GM06990 (cell line): ENCODE data around the gene TNP2.
"Not testable (repeated sequence)": the region's sequence is repeated elsewhere in the genome, so short reads cannot be mapped to it uniquely, and the experiment has no call there.

Experiments used
- DNase-seq: peaks from one replicate; pipeline ENCODE4 v3.0.0-alpha.2; 2011; ENCODE audit not compliant: insufficient read length; ENCODE audit errors: extremely low read depth
- H3K27me3 ChIP-seq: replicated peaks from 2 replicates; pipeline ENCODE4 v1.6.0; 2011; ENCODE audit warnings: low read length; ENCODE audit not compliant: control insufficient read depth, insufficient read depth
- H3K36me3 ChIP-seq: 2 replicates; pipeline ENCODE4 v1.5.1; 2011; ENCODE audit warnings: low read length; ENCODE audit not compliant: control insufficient read depth, insufficient read depth
- H3K4me3 ChIP-seq: replicated peaks from 2 replicates; pipeline ENCODE4 v1.5.1; 2011; ENCODE audit warnings: low read depth, mild to moderate bottlenecking, control low read depth, low read length
- CTCF ChIP-seq: IDR thresholded peaks from 2 replicates; pipeline ENCODE4 v1.5.1; 2011; ENCODE audit warnings: low read length, control low read depth, mild to moderate bottlenecking, inconsistent platforms; ENCODE audit not compliant: insufficient read depth, poor library complexity, severe bottlenecking

TNP2 gene

GRCh38 chr16:11292076-11292748 lies 23.1 kb upstream of the TNP2 start:
- Histone ChIP-seq H3K27me3 (no peaks in the 10 kb centered on the region), H3K4me3 (no peak overlapping the region), H3K36me3 (no peaks in the 10 kb centered on the region)
- DNase-seq, result no peak
- no peak for TF ChIP-seq CTCF

- no peak for DNase-seq
- TF ChIP-seq CTCF, result no peak
- Histone ChIP-seq H3K4me3 (no peak overlapping the region), H3K27me3 (no peaks in the 10 kb centered on the region), H3K36me3 (no peaks in the 10 kb centered on the region)
Measured at GRCh38 chr16:11291091-11291703, 22.1 kb upstream of the TNP2 start.

GRCh38 chr16:11290102-11290893 lies 21.2 kb upstream of the TNP2 start:
- Histone ChIP-seq H3K36me3 (no peaks in the 10 kb centered on the region), H3K4me3 (no peak overlapping the region), H3K27me3 (no peaks in the 10 kb centered on the region)
- no peak for DNase-seq
- no peak for TF ChIP-seq CTCF

- H3K36me3 ChIP-seq, DNase-seq, H3K4me3 ChIP-seq, H3K27me3 ChIP-seq: not testable (repeated sequence)
Measured at GRCh38 chr16:11289696-11290095, 20.6 kb upstream of the TNP2 start.

- H3K27me3 ChIP-seq, result no peaks in the 10 kb centered on the region
- no peak overlapping the region for H3K4me3 ChIP-seq
- no peak for DNase-seq
- no peak for TF ChIP-seq CTCF
- no peaks in the 10 kb centered on the region for H3K36me3 ChIP-seq
Measured at GRCh38 chr16:11289202-11289601, 20.1 kb upstream of the TNP2 start.

GRCh38 chr16:11285842-11286241 lies 16.7 kb upstream of the TNP2 start:
- no peak for DNase-seq
- no peaks in the 10 kb centered on the region for H3K27me3 ChIP-seq
- TF ChIP-seq CTCF, result no peak
- H3K36me3 ChIP-seq, result no peaks in the 10 kb centered on the region
- H3K4me3 ChIP-seq, result no peak overlapping the region
